Stimulated activated naive CD8-positive, alpha-beta T cell treated with anti-CD3 and anti-CD28 coated beads, Interleukin-15, Interleukin-2, amounts not matched to agents 100 ng/mL and 50 ng/mL, for 24 hours (primary cell): Measurements from ENCODE around the gene PRR16.

ENCODE experiments used
- H3K27ac Mint-ChIP-seq: one replicate; pipeline ENCODE4 v1.8.0; 2021; ENCODE audit warnings: mild to moderate bottlenecking, mixed read lengths
- H3K27me3 Mint-ChIP-seq: one replicate; pipeline ENCODE4 v1.8.0; 2021; ENCODE audit warnings: mixed read lengths
- H3K36me3 Mint-ChIP-seq: one replicate; pipeline ENCODE4 v1.8.0; 2021; ENCODE audit warnings: low read depth, mixed read lengths
- H3K4me1 Mint-ChIP-seq: one replicate; pipeline ENCODE4 v1.8.0; 2021; ENCODE audit warnings: low read depth, mixed read lengths
- H3K4me3 Mint-ChIP-seq: one replicate; pipeline ENCODE4 v1.8.0; 2021; ENCODE audit warnings: mild to moderate bottlenecking, mixed read lengths
- H3K9me3 Mint-ChIP-seq: one replicate; pipeline ENCODE4 v1.8.0; 2021; ENCODE audit warnings: mixed read lengths

PRR16 gene

DNA sequence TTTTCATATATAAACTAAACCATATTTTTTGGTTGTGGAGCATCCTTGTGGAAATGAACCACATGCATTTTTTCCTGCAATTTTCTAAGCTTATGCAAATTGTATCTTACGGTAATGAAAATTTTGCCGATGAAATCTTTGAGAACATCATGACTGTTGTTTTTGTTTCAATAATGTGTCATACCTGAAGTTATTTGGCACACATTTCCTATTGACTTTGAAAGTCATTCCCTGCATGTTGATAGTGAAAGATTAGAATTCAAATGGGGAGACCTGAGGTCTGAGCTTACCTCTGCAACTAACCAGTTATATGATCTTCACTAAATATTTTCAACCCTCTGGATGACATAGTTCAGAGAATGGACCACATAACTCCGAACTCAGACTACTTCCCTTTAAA lies 88.5 kb downstream of the PRR16 start:
- Mint-ChIP-seq H3K4me3 (no peak overlapping the region), H3K9me3 (no peaks in the 10 kb centered on the region), H3K36me3 (no peaks in the 10 kb centered on the region)

DNA sequence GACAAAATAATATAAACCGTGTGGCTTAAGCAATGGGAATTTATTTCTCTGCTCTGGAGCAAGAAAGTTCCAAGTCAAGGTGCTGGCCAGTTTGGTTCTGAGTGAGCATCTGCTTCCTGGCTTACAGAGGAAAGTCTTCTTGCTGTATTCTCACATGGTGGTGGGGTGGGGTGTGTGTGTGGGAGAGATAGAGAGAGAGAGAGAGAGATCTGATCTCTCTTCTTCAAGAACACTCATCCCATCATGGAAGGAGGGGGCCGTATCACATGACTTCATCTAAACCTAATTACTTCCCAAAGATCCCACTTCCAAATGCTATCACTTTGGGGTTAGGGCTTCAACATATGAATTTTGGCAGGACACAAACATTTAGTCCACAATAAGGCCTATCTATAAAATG lies 91.2 kb downstream of the PRR16 start:
- Mint-ChIP-seq H3K4me3 (no peak overlapping the region), H3K4me1 (no peaks in the 10 kb centered on the region), H3K36me3 (no peaks in the 10 kb centered on the region), H3K27ac (no peak overlapping the region), H3K9me3 (no peaks in the 10 kb centered on the region), H3K27me3 (no peaks in the 10 kb centered on the region)

More for the DNA sequence above, 88.5 kb downstream of the PRR16 start:
- H3K27ac Mint-ChIP-seq, result no peak overlapping the region
- no peaks in the 10 kb centered on the region for H3K4me1 Mint-ChIP-seq
- no peaks in the 10 kb centered on the region for H3K27me3 Mint-ChIP-seq

DNA sequence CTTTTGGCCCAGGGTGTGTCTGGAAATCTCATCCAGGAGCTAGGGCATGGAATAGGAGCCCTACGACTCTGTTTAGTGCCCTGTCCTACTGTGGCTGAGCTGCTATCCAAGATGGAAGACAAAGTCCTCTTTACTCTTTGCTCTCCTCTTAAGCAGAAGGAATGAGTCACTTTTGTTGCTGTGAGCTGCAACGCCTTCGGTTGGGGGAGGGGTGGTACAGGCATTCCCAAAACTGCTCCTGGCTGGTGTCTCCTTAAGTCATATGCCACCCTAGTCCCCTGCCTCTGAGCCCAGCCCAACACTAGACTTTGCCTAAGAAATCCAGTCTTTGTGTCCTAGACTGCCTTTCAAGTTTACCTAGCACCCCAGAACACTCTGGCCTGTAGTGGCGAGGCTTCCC lies 99.9 kb downstream of the PRR16 start:
- Mint-ChIP-seq H3K4me3 (no peak overlapping the region), H3K27ac (no peak overlapping the region), H3K27me3 (no peaks in the 10 kb centered on the region), H3K9me3 (peaks cover 5% of the 10 kb centered on the region), H3K36me3 (no peaks in the 10 kb centered on the region), H3K4me1 (no peaks in the 10 kb centered on the region)

DNA sequence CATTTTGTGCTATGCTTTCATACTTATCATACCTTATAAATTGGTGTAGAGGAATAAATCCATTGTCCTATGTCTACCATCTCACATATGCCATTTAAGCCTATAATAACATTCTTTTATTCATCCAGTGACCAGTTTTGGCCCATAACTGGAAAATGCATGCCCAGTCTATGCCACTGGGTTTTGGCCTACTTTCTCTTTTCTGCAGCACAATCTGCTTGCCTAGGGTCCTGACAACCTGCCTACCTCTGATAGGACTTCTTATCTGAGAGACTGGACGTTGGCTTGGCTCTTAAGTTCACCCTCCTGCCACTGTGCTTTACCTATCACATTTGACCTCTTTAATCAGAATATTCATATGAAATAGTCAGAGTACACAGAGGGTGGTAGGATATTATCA lies 103.0 kb downstream of the PRR16 start:
- Mint-ChIP-seq H3K4me1 (no peaks in the 10 kb centered on the region), H3K36me3 (no peaks in the 10 kb centered on the region)

DNA sequence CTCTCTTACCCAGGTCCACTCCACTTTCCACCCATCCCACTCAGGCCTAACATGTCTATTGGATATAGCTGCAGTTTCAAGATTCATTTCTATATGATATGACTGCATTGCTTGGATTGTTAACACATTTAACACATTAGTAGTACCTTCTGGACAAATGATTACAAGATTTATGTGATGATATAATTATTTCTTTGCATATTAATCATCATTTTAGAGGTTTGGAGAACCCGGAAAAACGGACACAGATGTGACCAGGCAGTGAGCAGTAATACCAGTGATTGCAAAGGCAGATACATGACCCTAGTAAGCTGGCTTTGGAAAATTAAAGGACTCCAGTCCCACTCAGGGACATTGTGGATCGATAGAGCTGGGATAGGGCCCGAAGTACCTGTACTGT lies 103.8 kb downstream of the PRR16 start:
- no peak overlapping the region for H3K27ac Mint-ChIP-seq
- peaks cover 11% of the 10 kb centered on the region for H3K9me3 Mint-ChIP-seq
- H3K4me3 Mint-ChIP-seq, result no peak overlapping the region
- H3K27me3 Mint-ChIP-seq, result no peaks in the 10 kb centered on the region
- H3K36me3 Mint-ChIP-seq, result no peaks in the 10 kb centered on the region
- H3K4me1 Mint-ChIP-seq, result no peaks in the 10 kb centered on the region

More for the DNA sequence above, 103.0 kb downstream of the PRR16 start:
- no peaks in the 10 kb centered on the region for H3K27me3 Mint-ChIP-seq
- H3K4me3 Mint-ChIP-seq, result no peak overlapping the region
- no peak overlapping the region for H3K27ac Mint-ChIP-seq
- peaks cover 5% of the 10 kb centered on the region for H3K9me3 Mint-ChIP-seq

DNA sequence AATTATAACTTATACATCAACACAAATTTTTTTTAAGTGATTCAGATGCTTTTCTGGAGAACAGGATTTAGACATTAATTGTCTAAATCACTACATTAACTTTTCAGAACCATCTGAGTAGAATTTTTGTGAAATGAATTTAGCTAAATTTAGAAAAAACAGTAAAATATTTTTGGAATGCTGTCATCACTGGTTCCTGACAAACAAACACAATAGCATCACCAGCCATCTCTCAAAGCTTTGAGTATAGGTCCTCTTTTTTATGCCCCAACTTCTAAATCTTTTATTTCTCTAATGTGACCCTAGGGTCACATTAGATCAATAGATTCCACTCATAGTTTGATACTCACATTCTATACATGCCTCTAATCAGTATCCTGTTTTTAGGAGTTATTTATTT lies 104.6 kb downstream of the PRR16 start:
- no peak overlapping the region for H3K4me3 Mint-ChIP-seq
- H3K4me1 Mint-ChIP-seq, result no peaks in the 10 kb centered on the region
- peaks cover 11% of the 10 kb centered on the region for H3K9me3 Mint-ChIP-seq
- no peaks in the 10 kb centered on the region for H3K36me3 Mint-ChIP-seq
- no peak overlapping the region for H3K27ac Mint-ChIP-seq
- H3K27me3 Mint-ChIP-seq, result no peaks in the 10 kb centered on the region

DNA sequence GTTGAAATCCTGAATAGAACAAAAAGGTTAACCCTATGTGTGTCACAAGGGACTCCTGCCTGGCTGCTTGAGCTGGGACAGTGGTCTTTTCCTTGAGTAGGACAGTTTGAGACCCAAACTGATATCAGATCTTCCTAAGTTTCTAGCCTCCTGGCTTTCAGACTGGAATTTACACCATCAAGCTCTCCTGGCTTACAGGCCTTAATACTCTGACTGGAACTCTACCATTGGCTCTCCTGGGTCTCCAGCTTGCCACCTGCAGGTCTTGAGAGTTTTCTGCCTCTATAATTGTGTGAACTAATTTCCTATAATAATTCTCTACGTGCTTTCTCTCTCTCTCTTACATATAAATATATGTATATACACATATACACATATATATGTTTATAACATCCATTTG lies 112.5 kb downstream of the PRR16 start:
- no peak overlapping the region for H3K4me3 Mint-ChIP-seq
- H3K9me3 Mint-ChIP-seq, result peaks cover 6% of the 10 kb centered on the region
- H3K27ac Mint-ChIP-seq, result no peak overlapping the region
- no peaks in the 10 kb centered on the region for H3K36me3 Mint-ChIP-seq
- no peaks in the 10 kb centered on the region for H3K4me1 Mint-ChIP-seq
- no peaks in the 10 kb centered on the region for H3K27me3 Mint-ChIP-seq

DNA sequence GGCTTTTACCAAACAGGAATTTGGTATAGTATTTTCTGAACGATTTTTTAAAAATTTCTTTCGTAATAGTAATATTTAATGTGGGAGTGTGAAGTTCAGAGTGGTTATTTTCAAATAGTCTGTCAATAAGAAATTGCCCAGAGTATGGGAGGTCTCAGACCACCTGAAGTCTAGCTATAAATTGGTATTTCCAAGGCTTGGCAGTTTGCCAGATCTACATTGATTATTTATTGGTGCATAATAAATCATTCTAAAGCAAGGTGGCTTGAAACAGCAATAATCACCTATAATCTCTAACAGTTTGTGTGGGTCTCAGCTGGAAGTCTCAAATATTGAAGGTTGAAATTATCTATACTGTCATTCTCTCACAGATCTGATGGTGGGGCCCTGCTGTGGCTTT lies 118.5 kb downstream of the PRR16 start:
- Mint-ChIP-seq H3K36me3 (no peaks in the 10 kb centered on the region), H3K4me1 (no peaks in the 10 kb centered on the region)

DNA sequence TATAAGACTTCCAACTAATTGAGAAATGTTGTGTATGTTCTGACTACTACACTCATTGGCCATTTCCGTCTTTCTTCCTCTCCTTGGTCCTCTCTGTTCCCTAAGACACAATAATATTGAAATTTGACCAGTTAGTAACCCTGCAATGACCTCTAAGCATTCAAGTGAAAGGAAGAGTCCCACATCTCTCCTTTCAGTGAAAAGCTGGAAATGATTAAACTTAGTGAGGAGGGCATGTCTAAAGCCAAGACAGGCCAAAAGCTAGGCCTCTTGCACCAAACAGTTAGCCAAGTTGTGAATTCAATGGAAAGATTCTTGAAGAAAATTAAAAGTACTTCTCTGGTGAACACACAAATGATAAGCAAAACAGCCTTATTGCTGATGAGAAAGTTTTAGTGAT lies 122.5 kb downstream of the PRR16 start:
- H3K4me3 Mint-ChIP-seq, result no peak overlapping the region
- H3K27ac Mint-ChIP-seq, result no peak overlapping the region
- no peaks in the 10 kb centered on the region for H3K9me3 Mint-ChIP-seq
- no peaks in the 10 kb centered on the region for H3K27me3 Mint-ChIP-seq
- H3K4me1 Mint-ChIP-seq, result no peaks in the 10 kb centered on the region
- H3K36me3 Mint-ChIP-seq, result no peaks in the 10 kb centered on the region

More for the DNA sequence above, 118.5 kb downstream of the PRR16 start:
- no peak overlapping the region for H3K4me3 Mint-ChIP-seq
- no peaks in the 10 kb centered on the region for H3K9me3 Mint-ChIP-seq
- H3K27ac Mint-ChIP-seq, result no peak overlapping the region
- no peaks in the 10 kb centered on the region for H3K27me3 Mint-ChIP-seq

DNA sequence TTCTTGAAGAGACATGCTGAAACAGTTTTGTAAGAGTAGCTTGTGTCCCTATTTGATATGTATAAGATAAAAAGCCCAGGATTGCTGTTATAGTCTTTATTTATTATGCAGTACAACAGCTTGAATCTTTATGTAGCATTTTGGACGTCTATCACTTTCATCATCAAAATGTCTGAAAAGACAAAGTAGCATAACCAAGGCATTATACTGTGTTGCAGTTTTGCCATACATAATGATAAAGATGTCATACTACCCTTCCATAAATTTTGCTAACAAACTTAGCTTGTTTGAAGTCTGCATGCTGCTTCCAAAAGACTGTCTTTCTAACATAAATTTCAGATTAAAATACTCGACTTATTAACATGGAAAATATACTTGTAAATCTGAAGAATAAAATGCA lies 127.8 kb downstream of the PRR16 start:
- no peaks in the 10 kb centered on the region for H3K4me1 Mint-ChIP-seq
- no peaks in the 10 kb centered on the region for H3K27me3 Mint-ChIP-seq
- H3K9me3 Mint-ChIP-seq, result no peaks in the 10 kb centered on the region
- no peak overlapping the region for H3K4me3 Mint-ChIP-seq
- H3K27ac Mint-ChIP-seq, result no peak overlapping the region
- no peaks in the 10 kb centered on the region for H3K36me3 Mint-ChIP-seq

DNA sequence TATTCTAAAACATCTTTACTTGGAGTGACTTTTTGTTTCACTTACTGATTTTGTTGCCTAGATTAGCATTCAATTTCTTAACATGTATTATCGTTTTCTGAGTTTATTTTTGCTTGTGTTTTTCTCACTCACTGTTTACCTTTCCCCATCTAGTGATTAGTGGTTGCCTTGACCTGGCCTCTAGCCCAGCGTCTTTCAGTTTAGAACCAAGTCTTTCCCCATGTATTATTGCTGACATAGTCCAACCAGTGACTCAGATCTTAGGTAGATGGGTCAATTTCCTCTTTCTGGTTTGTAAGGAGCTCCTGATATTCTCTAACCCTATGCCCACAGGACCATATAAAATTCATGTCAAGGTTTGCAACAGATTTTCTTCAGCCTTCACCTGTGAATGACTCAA lies 135.5 kb downstream of the PRR16 start:
- Mint-ChIP-seq H3K4me3 (no peak overlapping the region), H3K27me3 (no peaks in the 10 kb centered on the region), H3K27ac (no peak overlapping the region), H3K9me3 (peaks cover 19% of the 10 kb centered on the region), H3K4me1 (no peaks in the 10 kb centered on the region), H3K36me3 (no peaks in the 10 kb centered on the region)

DNA sequence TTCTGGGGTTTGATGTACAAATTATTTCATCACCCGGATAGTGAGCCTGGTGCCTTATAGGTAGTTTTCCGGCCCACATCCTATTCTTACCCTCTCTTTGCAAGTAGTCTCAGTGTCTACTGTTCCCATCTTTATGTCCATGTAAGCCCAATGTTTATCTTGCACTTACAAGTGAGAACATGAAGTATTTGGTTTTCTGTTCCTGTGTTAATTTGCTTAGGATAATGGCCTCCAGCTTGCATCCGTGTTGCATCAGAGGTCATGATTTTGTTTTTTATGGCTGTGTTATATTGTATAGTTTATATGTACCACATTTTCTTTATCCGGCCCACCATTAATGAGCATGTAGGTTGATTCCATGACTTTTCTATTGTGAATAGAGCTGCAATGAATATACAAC lies 136.5 kb downstream of the PRR16 start:
- H3K36me3 Mint-ChIP-seq, result no peaks in the 10 kb centered on the region
- H3K27me3 Mint-ChIP-seq, result no peaks in the 10 kb centered on the region
- no peak overlapping the region for H3K4me3 Mint-ChIP-seq
- no peaks in the 10 kb centered on the region for H3K4me1 Mint-ChIP-seq
- no peak overlapping the region for H3K27ac Mint-ChIP-seq
- peaks cover 19% of the 10 kb centered on the region for H3K9me3 Mint-ChIP-seq

DNA sequence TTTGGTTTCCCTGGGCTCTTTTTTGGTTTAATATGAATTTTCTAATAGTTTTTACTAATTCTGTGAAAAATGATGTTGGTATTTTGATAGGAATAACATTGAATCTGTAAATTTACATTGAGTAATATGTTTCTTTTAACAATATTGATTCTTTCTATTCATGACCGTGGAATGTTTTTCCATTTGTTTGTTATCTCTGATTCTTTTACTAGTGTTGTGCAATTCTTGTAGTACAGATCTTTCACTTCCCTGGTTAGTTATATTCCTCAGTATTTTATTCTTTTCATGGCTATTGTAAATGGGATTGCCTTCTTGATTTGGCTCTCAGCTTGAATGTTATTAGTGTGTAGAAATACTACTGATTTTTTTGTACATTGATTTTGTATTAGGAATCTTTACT lies 137.9 kb downstream of the PRR16 start:
- Mint-ChIP-seq H3K27me3 (no peaks in the 10 kb centered on the region), H3K4me3 (no peak overlapping the region), H3K9me3 (peaks cover 19% of the 10 kb centered on the region), H3K36me3 (no peaks in the 10 kb centered on the region), H3K27ac (no peak overlapping the region), H3K4me1 (no peaks in the 10 kb centered on the region)

DNA sequence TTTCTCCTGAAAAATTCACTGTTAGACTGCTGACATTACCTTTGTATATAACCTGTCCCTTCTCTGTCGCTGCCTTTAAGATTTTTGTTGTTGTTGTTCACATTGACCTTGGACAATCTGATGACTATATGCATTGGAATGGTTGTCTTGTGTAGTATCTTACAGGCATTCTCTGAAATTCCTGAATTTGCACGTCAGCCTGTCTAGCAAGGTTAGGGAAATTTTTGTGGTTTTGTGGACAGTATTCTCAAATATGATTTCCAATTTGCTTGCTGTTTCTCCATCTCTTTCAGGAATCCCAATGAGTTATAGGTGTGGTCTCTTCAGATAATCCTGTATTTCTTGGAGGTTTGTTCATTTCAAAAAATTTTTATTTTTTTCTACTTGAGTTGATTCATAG lies 140.8 kb downstream of the PRR16 start:
- Mint-ChIP-seq H3K27ac (no peak overlapping the region), H3K36me3 (no peaks in the 10 kb centered on the region), H3K4me3 (no peak overlapping the region), H3K9me3 (peaks cover 19% of the 10 kb centered on the region), H3K27me3 (no peaks in the 10 kb centered on the region), H3K4me1 (no peaks in the 10 kb centered on the region)

DNA sequence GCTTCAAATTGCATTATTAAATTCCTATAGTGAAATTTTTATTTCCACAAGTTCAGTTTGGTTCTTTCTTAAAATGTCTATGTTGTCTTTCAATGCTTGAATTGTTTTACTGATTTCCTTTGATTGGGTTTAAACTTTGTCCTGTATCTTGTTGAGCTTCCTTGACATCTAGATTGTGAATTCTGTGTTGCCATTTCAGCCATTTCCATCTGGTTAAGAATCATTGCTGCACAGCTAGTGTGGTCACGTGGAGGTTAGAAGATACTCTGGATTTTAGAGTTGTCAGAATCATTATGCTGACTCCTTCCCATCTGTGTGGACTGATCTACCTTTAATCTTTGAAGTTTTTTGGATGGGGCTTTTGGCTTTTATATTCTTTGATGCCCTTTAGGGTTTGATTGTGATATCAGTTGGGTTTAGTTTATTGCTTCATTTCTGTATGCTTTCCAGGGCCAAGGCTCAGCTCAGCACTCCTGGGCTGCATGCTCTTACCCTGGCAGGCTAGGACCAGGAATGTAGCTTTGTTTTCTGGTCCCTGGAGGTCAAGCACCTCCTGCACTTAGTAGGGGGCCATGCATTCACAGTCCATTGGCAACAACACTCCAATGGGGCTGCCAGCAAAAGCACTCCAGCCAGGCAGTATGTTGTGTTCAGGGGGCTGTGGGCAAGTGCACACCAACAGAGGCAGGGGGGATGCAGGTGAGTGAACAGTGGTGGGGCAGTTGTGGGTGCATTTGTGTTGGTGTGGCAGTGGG lies 141.4 kb downstream of the PRR16 start:
- H3K27ac Mint-ChIP-seq, result no peak overlapping the region
- no peaks in the 10 kb centered on the region for H3K4me1 Mint-ChIP-seq
- H3K9me3 Mint-ChIP-seq, result peaks cover 19% of the 10 kb centered on the region
- no peaks in the 10 kb centered on the region for H3K36me3 Mint-ChIP-seq
- no peak overlapping the region for H3K4me3 Mint-ChIP-seq
- no peaks in the 10 kb centered on the region for H3K27me3 Mint-ChIP-seq

DNA sequence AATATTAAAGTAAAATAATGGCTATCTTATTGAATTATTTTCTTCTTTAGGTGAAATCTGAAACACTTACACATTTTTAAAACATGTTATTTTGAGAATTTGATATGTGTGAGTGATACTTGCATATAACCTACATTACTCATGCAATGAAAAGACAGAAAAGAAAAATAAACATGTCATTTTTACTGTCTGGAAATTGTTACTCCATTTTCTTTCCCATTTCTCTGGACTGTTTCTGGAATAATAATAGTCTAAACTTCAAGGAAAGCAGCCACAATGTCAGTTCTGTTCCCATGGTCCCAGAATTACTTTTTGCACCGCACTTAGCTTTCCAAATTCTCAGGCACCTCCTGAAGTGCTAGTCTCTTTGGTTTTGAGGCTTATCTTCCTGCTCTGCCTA lies 145.5 kb downstream of the PRR16 start:
- no peaks in the 10 kb centered on the region for H3K27me3 Mint-ChIP-seq
- H3K36me3 Mint-ChIP-seq, result no peaks in the 10 kb centered on the region
- H3K9me3 Mint-ChIP-seq, result no peaks in the 10 kb centered on the region

More for the DNA sequence above, 145.5 kb downstream of the PRR16 start:
- no peak overlapping the region for H3K27ac Mint-ChIP-seq
- no peaks in the 10 kb centered on the region for H3K4me1 Mint-ChIP-seq
- no peak overlapping the region for H3K4me3 Mint-ChIP-seq
